ENCODE data around the gene ZNF213.
A peak's percentile ranks its signal among the peaks of the same experiment; 100 is the strongest.
"Not testable (repeated sequence)": the region's sequence is repeated elsewhere in the genome, so short reads cannot be mapped to it uniquely, and the experiment has no call there.

Gene ZNF213

DNA sequence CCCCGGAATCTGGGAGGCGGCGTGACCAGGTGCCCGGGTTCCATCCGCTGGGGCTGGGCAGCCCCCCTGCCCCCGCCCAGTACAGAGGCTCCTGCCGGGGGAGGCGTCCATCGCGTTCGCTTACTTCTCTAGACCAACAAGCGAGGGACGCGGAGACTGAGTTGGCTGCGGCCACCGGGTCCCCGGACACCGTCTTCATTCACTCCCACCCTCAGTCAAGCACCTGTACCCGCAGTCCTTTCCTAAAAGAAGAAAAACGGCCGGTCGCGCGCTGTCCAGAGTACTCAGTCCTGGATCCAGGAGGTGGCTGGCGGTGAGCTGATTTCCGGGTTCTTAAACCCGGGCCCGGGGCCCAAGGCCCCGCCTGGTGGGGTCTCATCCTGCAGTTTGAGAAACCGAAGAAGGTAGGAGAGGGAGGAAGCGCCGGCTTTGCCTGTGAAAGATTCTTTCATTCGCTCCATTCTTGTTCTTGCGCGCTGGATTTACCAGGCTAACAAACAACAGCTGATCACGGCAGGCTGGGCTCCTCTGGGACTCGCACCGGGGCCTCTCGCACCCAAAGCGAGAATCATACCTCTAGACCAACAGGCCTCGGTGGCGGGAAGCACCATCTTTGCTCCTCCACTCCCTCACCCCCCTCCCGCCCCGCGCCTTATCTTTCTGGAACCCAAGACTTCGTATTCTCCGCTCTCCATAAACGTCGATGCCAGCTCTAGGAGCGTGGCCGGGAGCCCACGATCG, 35.8 kb downstream of the ZNF213 start:
- no peak for DNase-seq (ENCODE audit: low read depth, low spot score)

DNA sequence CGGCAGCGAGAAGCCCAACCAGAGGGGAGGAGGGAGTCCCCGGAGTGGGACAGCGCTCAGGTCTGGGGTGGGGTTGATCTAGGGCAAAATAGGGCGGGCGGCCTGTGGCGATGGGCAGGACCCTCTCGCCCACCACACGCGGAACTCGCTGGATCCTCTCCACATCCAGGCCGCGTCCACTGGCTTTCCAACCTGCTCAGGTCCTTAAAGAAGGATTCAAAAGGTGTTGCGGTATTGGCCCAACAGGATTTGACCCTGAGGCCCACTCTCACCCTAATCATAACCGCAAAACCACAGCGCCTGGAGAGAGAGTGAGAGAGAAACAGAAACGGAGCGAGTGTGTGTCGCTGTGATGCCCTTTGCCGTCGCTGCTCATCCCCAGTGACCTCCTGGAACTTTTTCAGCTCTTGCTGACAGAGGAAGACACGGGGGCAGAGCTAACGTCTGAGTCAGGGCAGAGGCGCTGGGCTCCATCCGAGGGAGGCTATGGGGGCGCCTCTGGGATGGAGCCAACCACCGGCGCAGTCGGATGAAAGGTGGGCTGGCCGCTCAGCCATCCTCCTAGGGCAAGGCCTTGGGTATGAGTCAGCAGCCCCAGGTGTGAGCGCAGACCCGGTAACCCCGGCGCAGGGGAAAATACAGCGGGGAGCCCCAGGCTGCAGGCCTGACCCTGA, 36.5 kb downstream of the ZNF213 start:
- no peak for DNase-seq (ENCODE audit: low read depth, low spot score)

DNA sequence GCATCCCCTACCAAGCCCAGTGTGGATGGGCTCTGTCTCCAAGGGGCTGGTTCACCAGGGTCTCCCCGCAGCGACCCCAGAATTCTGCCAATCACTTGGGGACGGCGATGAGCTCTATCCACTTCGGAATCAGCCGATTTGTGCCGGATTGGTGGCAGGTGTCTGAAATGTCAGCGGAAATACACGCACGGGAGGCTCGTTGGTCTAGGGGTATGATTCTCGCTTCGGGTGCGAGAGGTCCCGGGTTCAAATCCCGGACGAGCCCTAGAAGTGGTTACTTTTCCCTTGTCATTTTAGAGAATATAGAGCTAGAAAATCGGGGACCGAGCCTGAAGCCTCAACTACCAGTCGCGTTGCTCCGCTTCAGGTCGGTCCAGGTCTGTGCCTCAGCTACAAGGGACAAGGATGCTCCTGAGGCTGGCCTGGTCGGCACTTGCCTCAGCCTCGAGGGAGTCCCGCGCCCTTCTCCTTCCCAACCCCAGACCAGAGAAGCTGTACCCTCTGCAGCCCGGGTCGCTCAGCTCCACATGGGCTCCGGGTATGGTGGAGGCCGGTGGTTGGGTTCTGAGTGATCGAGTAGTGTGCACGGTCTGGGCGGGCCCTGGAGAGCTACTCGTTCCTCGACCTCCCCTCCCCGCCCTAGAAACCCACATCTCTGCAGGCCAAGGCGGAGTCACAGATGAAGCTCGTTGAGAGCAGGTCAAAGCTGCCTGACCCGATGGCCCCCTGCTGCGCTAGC, 37.2 kb downstream of the ZNF213 start:
- DNase-seq (ENCODE audit: low read depth, low spot score), result no peak

DNA sequence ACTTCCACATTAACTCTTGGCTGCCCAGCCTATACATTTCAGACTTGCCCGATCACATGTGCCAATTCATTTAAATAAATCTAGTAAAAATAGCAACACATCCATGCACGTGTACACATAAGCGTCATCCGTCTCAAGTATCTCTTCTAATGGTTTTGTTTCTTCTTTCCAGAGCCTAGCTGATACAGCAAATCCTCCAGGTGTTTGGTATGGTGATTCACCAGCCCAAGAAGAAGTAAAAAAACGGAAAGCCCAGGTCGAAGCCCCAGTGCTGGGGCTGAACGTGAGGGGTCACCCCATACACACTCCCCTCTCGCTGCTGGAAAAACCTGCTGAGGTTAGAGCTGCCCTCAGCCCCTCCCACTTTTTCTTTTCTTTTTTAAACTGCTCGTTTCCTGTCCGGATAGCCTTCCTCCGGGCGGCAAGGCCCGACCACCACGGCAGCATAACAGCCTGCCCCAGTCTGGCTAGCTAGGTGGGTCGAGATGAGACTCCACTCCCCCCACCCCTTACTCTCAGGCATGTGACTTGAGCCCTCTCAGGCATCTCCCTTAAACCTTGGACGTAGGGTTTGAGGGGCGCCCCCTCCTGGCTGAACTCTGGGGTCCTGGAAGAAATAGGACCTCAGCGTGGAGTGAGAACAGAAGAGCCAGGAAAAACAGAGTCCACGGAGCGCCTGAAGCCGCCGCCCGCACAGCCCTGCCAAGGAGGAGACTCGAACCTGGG, 39.2 kb downstream of the ZNF213 start:
- DNase-seq (ENCODE audit: low read depth, low spot score), result no peak

DNA sequence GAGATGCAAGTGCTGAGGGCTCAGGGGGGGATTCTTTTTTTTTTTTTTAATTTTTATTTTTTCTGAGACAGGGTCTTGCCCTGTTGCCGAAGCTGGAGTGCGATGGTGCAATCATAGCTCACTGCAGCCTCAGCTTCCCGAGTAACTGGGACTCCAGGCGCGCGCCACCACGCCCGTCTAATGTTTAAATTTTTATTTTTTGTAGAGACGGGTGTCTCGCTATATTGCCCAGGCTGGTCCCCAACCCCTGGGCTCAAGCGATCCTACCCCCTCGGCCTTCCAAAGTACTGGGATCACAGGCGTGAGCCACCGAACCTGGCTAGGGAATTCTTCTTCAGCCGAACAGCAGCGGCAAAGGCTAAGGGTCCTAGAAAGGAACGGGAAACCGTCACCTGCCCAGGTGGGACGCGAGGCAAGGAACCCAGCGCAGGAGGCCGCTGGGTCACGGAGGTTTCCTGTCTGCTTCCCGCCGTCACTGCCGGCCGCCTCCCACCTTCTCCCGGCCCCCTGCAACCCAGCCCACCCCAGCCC, 39.9 kb downstream of the ZNF213 start:
- no peak for DNase-seq (ENCODE audit: low read depth, low spot score)

DNA sequence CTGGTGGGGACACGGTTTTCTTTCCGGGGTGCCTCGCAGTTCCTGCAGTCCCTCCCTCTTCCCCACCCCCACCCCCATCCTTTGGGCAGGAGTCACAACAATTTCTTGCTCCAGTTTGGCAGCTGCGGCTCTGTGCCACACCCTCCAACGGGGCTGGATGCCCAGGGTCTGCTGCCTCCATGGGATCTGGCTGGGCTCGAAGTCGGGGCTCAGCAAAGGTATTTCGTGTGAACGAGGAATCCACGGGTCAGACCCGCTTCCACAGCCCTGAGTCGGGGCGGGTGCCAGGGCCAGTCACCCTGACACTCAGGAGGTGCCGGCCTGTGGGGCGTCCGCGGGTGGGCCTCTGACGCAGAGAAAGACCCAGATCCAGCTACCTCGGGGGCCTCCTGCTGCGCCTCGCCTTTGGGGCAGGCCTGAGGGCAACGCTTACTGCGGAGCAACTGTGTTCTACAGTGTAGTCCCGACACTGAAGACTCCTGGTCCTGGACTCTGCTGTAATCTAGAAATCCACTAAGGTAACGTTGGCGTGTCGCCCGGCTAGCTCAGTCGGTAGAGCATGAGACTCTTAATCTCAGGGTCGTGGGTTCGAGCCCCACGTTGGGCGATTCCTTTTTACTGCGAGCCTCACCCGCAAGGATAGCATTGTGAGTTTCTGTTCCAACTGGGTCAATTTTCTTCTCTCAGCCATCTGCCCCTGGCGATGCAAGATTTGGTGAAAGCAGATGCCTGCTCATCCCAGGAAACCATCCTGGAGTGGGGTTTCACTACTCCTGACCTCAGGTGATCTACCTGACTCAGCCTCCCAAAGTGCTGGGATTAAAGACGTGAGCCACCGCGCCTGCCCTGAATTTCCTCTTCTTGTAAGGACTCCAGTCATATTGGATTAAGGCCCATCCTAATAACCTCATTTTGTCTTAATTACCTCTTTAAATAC, 40.6 kb downstream of the ZNF213 start:
- DNase-seq (ENCODE audit: low read depth, low spot score), result no peak

DNA sequence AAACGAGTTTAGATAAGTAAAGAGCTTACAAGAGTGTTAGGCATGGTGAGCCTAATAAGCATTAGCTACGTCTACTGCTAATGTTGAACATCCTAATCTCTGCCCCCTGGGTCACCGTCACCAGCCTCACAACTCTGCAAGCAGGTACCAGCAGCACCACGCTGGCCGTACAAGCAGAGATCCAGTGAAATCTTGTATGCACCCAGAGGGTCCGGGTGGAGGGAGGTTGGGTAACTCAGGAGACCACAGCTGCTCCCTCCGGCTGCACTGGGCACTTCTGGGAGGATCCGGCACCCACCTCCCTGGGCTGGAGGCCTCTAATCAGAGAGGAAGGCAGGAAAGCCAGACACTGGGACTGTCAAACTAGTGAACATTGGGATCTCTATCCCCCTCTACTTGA, 44.8 kb downstream of the ZNF213 start:
- DNase-seq (ENCODE audit: low read depth, low spot score), result no peak

DNA sequence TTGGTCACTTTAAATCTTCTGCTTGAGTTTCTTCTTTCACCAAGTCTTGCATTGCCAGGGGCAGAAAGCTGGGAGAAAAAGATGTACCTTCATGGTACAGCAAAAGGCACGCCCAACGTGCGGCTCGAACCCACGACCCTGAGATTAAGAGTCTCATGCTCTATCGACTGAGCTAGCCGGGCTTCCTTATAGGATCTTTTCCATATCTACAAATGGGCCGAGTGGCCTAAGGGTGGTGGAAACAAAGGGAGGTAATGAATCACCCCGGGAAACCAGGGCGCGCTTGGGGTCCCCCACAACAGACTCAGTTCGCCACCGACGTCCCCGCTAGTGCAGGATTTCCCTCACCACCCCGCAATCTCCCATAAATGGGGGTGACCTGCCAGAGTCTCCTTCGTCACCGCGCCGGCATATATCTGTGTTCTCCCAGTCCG, 45.6 kb downstream of the ZNF213 start:
- DNase-seq (ENCODE audit: low read depth, low spot score), result no peak

DNA sequence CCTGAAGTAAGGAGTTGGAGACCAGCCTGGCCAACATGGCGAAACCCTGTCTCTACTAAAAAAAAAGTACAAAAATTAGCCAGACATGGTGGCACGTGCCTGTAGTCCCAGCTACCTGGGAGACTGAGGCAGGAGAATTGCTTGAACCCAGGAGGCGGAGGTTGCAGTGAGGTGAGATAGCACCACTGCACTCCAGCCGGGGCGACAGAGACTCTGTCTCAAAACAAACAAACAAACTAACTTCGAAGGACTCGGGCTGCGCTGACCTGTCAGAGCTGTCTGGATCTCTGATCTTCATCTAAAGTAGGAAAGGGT, 47.4 kb downstream of the ZNF213 start:
- DNase-seq (ENCODE audit: low read depth, low spot score), result not testable (repeated sequence)

DNA sequence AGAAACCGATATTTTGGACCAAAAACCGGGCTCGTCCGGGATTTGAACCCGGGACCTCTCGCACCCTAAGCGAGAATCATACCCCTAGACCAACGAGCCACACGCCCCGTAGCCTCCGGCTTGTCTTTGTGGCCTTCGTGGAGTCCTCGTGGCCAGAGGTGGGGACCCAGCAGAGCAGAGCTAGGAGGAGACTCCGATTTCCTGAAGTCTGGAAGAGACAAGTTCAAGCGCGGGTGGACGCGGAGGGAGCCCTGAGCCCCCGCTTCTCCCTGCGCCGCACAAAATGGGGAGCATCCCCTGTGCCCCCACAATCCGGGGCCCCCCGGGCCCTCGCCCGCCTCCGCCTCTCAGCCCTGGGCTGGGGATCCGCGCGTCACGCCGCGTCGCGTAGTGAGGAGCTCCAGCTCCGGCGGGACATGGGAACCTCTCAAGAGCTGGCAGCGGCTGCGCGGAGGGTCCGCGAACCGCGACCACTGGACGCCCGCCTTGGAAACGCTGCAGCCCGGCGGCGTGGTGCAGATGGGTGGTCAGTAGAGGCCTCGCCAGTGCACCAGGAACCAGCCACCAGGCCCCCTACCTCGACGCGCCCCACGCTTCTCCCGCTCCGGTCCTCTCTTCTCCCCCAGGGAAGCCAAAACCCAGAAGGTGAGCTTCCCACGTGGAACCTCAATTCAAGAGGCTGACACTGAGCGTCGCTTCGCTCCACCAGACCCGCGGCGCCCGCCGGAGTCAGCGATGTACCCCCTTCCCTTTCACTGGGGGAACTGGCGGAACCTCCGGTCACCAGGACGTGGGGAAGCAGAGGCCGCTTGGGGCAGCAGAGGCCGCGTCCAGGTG, 48.0 kb downstream of the ZNF213 start:
- no peak for DNase-seq (ENCODE audit: low read depth, low spot score)

DNA sequence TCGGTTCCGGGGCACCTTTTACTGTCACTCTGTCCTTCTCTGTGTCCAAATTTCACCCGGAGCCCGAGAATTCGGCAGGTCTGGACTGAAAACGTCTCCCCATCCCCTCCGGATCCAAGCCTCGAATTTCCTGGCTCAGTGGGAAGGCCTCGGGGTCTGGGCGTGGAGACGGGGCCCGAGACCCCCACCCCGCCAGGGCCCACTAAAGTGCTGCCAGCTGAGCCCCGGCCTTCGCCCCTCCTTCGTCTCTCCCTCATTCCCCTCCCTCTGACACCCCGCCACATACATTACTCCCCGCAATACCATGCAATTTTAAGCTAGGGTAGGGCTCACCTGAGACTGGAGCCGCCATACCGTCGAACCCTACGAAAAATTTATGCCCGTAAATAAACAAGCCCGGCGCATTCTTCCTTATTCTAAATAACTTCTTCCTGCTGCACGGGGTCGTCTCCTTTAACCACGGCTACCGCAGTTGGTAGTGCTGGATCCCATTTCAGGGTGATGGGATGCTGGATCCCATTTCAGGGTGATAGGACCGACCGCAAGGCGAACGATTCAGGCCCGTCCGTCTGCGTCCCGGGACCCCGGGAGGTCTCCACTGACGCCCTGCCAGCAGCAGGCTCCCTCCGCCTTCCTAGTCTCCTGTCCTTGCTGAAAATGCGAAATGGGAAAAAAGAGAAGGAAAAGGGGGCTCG, 48.8 kb downstream of the ZNF213 start:
- no peak for DNase-seq (ENCODE audit: low read depth, low spot score)

DNA sequence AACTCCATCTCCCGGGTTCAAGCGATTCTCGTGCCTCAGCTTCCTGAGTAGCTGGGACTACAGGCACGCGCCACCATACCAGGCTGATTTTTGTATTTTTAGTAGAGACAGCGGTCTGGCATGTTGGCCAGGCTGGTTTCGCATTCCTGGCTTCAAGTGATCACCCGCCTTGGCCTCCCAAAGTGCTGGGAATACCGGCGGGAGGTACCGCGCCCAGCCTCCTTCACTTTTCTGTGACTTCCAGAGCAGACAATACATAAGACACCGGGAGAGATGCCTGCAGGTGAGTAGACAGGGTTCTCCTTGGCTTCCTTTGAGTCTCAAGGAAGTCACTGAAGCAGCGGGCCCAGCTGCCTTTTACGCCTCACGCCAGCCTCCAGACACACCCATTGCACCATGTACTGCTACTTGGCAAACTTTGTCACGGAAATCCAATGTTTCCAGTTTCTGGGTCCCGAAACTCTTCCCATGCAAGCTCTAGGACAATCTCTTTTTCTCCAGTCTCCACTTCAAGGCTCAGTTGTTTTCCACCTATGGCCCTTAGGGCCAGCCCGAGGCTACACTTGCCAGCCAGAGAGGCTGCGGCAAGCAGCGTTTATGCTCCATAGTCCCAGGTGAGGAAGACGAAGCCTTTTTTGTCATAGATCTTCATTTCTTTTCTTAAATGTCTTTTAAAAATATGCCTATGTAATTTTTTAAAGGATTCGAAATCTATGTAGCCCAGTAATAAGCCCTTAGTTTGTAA, 52.3 kb downstream of the ZNF213 start:
- DNase-seq (ENCODE audit: low read depth, low spot score), result no peak

DNA sequence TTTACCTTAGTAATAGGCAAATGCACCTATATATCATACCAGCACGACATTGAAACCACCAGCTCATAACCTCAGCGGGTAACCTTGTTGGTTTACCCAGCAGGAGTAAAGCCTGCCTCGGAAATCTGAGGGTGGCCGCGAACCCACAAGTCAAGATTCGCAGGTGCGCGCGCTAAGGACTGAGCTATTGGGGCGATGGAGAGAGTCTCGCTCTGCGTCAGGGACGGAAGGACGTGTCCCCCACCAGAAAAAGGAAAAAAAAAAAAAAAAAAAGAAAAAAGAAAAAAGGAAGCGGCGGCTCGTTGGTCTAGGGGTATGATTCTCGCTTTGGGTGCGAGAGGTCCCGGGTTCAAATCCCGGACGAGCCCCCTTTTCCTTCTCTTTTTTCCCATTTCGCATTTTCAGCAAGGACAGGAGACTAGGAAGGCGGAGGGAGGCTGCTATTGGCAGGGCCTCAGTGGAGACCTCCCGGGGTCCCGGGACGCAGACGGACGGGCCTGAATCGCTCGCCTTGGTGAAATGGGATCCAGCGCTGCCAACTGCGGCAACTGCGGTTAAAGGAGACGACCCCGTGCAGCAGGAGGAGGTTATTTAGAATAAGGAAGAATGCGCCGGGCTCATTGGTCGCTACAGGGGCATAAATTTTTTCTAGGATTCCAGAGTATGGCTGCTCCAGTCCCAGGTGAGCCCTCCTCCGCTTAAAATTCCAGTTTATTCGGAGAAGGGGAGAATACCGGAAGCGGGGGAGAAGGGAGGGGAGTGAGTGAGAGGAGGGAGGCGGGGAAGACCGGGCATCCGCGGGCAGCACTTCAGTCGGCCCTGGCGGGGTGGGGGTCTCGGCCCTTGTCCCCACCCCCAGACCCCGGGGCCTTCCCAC, 53.2 kb downstream of the ZNF213 start, which contains the start of gene OR1F1:
OR1F1 (plus strand) TSS at position 407 of the 877 bp plus-strand sequence.
- peak; percentile 36 for DNase-seq (ENCODE audit: low read depth, low spot score)

DNA sequence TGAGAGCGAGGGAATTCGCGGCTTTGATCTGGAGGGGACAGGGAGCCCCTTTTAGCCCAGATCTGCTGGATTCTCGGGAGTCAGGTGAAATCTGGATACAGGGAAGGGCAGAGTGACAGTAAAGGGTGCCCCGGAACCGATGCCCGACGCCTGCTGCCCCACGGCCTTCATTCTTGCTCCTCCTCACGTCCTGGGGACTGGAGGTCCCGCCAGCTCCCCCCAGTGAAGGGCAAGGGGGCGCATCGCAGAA, 53.8 kb downstream of the ZNF213 start:
- no peak for DNase-seq (ENCODE audit: low read depth, low spot score)

DNA sequence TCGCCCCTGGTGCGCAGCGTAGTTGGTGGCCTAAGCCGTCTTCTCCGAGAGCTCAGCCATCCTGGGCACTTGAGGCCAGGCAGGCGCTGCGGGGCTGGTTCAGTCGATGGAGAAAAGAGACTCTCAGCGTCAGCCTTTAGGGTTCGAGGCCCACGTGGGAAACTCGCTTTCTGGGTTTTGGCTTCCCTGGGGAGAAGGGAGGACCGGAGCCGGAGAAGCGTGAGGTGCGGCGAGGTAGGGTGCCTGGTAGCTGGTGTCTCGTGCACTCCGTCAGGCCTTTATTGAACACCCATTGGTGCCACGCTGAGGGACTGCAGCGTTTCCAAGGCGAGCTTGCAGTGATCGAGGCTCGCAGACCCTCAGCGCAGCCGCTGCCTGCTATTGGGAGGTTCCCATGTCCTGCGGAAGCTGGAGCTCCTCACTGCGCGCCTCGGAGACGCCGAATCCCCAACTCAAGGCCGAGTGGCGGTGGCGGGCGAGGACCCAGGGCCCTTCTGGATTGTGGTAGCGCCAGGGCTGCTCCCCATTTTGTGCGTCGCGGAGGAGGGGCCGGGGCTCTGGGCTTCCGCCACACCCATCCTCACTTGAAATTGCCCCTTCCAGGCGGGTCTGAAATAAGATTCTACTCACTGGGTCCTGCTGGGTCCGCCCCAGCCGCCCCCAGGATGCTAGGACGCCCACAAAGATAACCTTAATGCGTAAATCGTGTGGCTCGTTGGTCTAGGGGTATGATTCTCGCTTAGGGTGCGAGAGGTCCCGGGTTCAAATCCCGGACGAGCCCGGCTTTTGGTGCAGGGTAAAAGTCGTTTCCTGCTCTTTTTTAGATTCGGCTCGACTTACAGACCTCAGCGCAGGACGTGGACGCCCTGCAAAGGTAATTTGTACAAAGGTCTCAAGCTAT, 54.3 kb downstream of the ZNF213 start:
- DNase-seq (ENCODE audit: low read depth, low spot score), result no peak

DNA sequence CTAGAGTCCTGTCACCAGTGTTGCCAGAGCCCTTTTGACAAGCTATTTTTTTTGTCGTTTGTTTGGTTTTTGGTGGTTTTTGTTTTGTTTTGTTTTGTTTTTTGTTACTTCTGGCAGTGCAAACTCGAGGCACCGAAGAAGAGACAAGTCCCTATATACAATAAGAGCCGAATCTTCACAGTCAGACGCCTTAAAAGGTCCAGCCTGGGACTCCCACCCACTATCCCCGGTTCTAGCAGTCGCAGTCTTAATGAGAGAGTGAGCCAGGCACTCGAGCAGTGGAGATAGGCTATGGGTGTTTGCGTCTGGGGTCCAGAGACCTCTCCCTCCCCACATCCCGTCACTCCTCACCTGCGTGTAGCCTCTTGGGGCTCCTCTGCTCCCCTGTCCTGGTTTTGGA, 55.0 kb downstream of the ZNF213 start:
- DNase-seq (ENCODE audit: low read depth, low spot score), result no peak

DNA sequence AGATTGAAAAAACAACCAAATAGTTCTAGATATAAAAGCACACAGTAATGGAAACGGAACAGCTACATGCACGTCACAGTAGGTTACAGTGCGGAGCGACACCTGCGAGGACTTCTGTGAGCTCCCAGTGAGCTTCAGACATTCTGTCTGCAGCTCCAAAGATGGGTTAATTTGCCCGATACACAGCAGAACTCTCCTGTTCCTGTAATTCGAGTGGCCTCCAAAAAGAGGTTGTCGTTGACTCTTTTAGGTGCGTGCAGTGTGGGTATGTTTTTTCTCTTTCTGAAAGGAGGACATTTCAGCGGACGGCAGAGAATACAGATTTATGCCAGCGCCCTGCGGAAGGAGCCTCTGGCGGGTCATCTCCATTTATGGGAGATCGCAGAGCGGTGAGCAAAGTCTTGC, 56.1 kb downstream of the ZNF213 start:
- DNase-seq (ENCODE audit: low read depth, low spot score), result no peak
